ENCODE measurements around the gene RYR1. TPM values are rescaled to one million over a fixed set of nuclear protein-coding genes. Genes with fewer than 3 reads are reported as not detected.

Gene RYR1
- total RNA-seq, 1 experiment from 2014 or later = 34.2 TPM

GRCh38 chr19:38515896-38516295 lies 82.4 kb downstream of the RYR1 start:
- Histone ChIP-seq H3K27me3 (ENCODE audit: control insufficient read depth, insufficient read depth, low read length) (no peaks in the 10 kb centered on the region), H3K4me3 (ENCODE audit: low read depth in 2 of 2, low read length in 2 of 2) (no peak overlapping the region), H3K4me1 (ENCODE audit: control insufficient read depth, insufficient read depth, low read length) (peaks cover 4% of the 10 kb centered on the region; the same call in 1 of the 2 replicates), H3K9me3 (ENCODE audit: control insufficient read depth, insufficient read depth, low read depth, low read length) (no peaks in the 10 kb centered on the region), H3K27ac (ENCODE audit: low read length) (no peak overlapping the region), H3K36me3 (ENCODE audit: control insufficient read depth, insufficient read depth, low read length) (no peaks in the 10 kb centered on the region)
- ChIA-PET POLR2A (interaction anchor here (0.6 to 1.1 kb wide), 3 partner anchors 119 to 403 kb away, joined by 3 to 5 read pairs (median 3); partner anchors contain the start of gene LGALS7B), CTCF (interaction anchor here (0.6 to 2.0 kb wide), 20 partner anchors 8 to 415 kb away, joined by 3 to 27 read pairs (median 5); partner anchors contain the start of genes EIF3K, FAM98C, MRPS12 and SARS2)
- no TSS peak for BruUV-seq (replicated peaks)
- intact Hi-C loops (cut with micrococcal nuclease; ENCODE audit: unreplicated experiment) (loop anchor here (1.0 to 10.0 kb wide), 4 partner anchors 101 to 419 kb away; partner anchors contain the start of genes ECH1, EIF3K, MAP4K1 and MRPS12), in situ Hi-C loops (cut with HindIII; ENCODE audit: low pct_unique_long_range_greater_than_20kb, low sequenced_read_pairs) (no loop called here)
- TF ChIP-seq SIN3A (IDR thresholded peaks at IDR 0.05; ENCODE audit: borderline replicate concordance, insufficient read depth, low read depth, low read length) = no peak
- TF ChIP-seq TCF7L2 (IDR thresholded peaks at IDR 0.05; ENCODE audit: low read depth, low read length) = no peak
- no peak for TF ChIP-seq CTCF (IDR thresholded peaks at IDR 0.05)
- no peak for TF ChIP-seq REST (IDR thresholded peaks at IDR 0.05; ENCODE audit: insufficient read depth in 1 of 2, low read depth in 2 of 2, low read length in 1 of 2)
- no peak for TF ChIP-seq POLR2AphosphoS5 (IDR thresholded peaks at IDR 0.05; ENCODE audit: low read depth, low read length)
- ATAC-seq (peak; percentile 0; the same call in 1 of the 2 replicates), DNase-seq (ENCODE audit: low read depth, low spot score) (no peak)

GRCh38 chr19:38516802-38517201 lies 83.3 kb downstream of the RYR1 start:
- DNase-seq (ENCODE audit: low read depth, low spot score) (no peak), ATAC-seq (no peak)
- H3K9me3 ChIP-seq (ENCODE audit: control insufficient read depth, insufficient read depth, low read depth, low read length) = no peaks in the 10 kb centered on the region
- TF ChIP-seq CTCF (IDR thresholded peaks at IDR 0.05) (no peak), REST (IDR thresholded peaks at IDR 0.05; ENCODE audit: insufficient read depth in 1 of 2, low read depth in 2 of 2, low read length in 1 of 2) (no peak), POLR2AphosphoS5 (IDR thresholded peaks at IDR 0.05; ENCODE audit: low read depth, low read length) (no peak), SIN3A (IDR thresholded peaks at IDR 0.05; ENCODE audit: borderline replicate concordance, insufficient read depth, low read depth, low read length) (no peak), TCF7L2 (IDR thresholded peaks at IDR 0.05; ENCODE audit: low read depth, low read length) (no peak)
- no peak overlapping the region for H3K4me3 ChIP-seq (ENCODE audit: low read depth in 2 of 2, low read length in 2 of 2)
- no peaks in the 10 kb centered on the region for H3K27me3 ChIP-seq (ENCODE audit: control insufficient read depth, insufficient read depth, low read length)
- H3K4me1 ChIP-seq (ENCODE audit: control insufficient read depth, insufficient read depth, low read length) = peaks cover 4% of the 10 kb centered on the region; the same call in 1 of the 2 replicates
- CTCF ChIA-PET = interaction anchor here (0.7 to 1.1 kb wide), 3 partner anchors 15 to 118 kb away, joined by 3 to 5 read pairs (median 3); partner anchors contain the start of gene FAM98C
- POLR2A ChIA-PET = interaction anchor here (0.5 to 0.6 kb wide), 2 partner anchors 118 to 1770 kb away, joined by 3 to 6 read pairs; no protein-coding TSS in a partner anchor
- no peak overlapping the region for H3K27ac ChIP-seq (ENCODE audit: low read length)
- BruUV-seq (replicated peaks) = no TSS peak
- in situ Hi-C loops (cut with HindIII; ENCODE audit: low pct_unique_long_range_greater_than_20kb, low sequenced_read_pairs) = no loop called here
- H3K36me3 ChIP-seq (ENCODE audit: control insufficient read depth, insufficient read depth, low read length) = no peaks in the 10 kb centered on the region
- intact Hi-C loops (cut with micrococcal nuclease; ENCODE audit: unreplicated experiment) = loop anchor here (5.0 to 10.0 kb wide), 3 partner anchors 100 to 418 kb away; partner anchors contain the start of genes ECH1, EIF3K, MAP4K1 and MRPS12
